ENCODE results near the gene PRKN.
"Not testable (repeated sequence)": the region's sequence is repeated elsewhere in the genome, so short reads cannot be mapped to it uniquely, and the experiment has no call there.

The PRKN gene

GRCh38 chr6:162435071-162435470 lies 292.5 kb downstream of the PRKN start:
- no peak for DNase-seq

GRCh38 chr6:162421004-162421403 lies 306.6 kb downstream of the PRKN start:
- DNase-seq = no peak

GRCh38 chr6:162416831-162417537 lies 310.6 kb downstream of the PRKN start:
- peak; percentile 16 for DNase-seq

DNA sequence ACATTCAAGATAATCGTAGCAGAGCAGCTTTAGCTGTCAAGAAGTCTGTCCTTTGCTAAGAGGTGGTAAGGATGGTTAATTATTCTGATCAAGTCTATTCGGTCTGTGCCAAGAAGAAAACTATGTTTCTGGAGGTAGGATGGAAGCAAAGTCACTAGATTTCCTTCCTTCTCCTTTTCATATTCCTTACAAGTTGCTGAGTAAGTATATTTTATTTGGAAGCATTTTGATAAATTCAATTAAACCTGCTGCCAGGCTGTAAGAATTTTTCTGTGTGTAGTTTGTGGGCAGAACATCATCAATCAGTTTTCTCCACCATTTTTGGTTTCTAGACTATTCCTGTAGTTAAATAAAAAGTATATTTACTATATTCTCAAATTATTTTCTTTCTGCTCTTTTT lies 311.3 kb downstream of the PRKN start:
- DNase-seq = no peak

- DNase-seq = no peak
Measured at GRCh38 chr6:162409741-162410691, 317.6 kb downstream of the PRKN start.

DNA sequence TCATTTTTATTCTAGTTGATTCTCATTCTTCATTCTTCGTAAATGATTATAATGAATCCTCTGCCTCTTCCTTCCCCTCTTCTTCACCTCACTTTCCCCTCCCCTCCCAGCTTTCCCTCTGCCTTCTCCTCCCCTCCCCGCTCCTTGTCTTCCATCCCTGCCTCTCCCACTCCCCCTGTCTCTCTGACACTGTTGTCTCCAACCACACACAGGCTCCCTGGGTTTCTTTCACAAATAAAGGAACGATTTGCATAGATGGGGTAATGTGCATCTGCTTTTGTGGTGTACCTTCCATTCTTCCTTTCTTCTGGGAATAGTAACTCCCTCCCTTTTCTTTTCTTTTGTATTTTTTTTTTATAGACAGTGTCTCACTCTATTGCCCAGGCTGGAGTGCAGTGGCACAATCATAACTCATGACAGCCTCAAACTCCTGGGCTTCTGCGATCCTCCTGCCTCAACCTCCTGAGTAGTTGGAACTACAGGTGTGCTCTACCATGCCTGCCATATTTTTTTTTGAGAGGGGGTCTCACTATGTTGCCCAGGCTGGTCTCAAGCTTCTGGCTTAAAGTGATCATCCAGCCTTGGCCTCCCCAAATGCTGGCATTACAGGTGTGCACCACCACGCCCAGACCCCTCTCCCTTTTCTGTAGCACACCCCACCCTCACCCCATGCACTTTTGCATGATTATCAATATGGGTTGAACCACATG lies 318.6 kb downstream of the PRKN start:
- DNase-seq = no peak

DNA sequence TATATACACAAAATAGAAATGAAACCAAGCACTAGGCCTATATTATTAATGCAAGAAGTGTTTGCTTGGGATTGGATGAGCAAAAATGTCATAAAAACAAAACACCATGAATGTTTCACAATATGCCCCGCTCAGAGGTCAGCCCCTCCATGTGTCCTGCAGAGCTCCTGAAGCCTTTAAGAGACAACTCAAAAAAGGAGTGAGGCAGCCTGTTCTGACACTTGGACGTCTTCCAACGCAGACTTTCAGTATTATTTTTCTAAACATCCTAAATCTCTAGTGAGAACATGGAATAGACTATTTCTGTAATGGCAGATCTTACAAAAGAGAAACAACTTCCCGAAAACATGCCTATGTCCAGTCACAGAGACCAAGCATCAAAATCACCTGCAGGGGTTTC lies 322.6 kb downstream of the PRKN start:
- no peak for DNase-seq

DNA sequence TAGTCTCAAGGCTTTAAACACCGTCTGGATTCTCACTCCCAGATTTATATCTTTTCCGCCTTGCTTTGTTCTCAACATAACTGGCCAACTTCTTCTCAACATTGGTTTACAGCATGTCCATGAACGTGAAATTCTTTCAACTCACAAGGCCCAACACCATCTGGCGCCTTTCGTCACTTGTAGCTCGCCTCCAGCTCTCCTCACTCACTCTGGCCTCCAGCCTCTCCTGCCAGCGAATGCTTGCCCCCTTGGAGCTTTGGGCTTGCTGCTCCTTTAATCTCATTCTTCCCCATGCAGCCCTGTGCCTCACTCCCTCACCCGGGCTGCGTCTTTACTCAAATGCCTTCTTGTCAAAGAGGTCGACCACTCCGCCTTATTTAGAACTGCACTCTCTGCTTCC lies 324.5 kb downstream of the PRKN start:
- no peak for DNase-seq

DNA sequence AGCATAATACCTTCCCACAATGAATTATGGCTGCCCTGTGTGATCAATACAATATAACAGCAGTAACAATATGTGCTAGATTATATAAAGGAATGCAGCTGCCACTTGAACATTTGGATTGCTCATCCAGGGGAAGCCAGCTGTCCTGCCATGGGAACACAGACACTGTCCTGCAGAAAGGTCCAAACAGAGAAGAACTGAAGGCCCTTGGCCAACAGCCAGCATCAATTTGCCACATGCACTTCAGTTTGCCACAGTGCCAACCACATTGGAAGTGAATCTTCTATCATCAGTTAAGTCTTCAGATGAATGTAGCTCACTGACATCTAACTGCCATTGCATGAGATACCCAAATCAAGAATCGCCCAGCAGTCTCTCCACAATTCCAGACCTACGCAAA lies 332.4 kb downstream of the PRKN start:
- DNase-seq = no peak

GRCh38 chr6:162390961-162391811 lies 336.4 kb downstream of the PRKN start:
- DNase-seq = not testable (repeated sequence)

DNA sequence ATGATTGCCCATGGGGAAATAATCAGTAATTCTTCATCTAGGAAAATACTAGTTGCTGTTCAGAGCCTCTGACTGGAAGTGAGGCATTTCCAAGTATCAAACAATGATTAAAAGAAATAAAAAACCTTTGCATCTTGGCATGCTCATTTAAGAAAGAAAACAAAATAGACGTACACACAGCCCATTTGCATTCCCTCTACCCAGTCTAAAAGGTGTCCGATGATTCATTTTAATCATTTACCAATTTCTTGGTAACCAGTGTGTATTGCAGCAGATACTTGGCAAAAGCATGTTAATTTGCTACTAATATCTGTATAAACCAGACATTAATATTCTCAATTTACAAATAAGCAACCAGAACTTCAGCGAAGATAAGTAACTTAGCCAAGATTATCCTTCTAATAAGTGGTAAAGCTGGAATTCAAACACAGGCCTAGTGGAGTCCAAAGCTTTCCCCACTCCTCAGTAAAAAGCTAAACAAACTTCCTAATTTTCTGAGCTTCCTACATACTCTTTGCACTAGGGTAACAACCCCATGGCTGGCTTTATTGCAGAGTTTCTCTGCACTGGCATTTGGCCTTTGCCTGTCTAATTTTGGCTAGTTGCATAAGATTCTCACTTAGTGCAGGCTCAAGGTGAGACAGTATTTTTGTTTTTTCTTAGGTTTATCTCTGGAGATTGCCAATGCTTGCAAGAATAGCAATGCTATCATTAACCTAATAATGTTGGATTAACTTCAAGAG lies 338.1 kb downstream of the PRKN start:
- no peak for DNase-seq

- DNase-seq = no peak
Measured at GRCh38 chr6:162388383-162388777, 339.2 kb downstream of the PRKN start.

DNA sequence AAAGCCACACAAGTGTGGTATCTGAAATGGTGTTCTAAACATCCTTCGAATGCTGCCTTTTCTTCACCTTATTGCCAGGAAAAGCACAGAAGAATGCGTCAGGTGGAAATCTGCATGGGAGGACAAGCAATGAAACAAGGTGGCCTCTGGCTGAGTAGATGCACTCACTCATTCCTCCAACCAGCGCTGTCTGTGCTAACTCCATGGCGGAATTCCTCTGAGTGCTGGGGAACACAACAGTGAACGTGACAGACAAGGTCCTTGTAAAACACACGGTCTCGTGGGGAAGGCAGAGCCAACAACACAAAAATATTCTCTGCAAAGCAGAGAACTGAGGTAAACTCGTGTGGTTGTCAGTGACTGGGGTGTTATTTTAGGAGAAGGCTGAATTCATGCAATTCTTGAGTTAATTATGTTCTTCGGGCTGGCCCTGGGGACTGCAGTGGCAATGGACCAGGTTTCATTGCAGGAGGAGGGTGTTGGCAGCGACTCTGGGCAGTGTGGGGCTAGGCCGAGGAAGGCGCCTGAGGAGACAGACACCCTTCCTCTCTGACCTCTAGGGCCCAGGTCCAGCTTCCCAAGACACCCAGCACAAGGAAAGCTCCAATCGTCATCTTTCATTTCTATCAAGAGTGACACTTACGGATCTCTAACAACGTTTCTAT lies 339.7 kb downstream of the PRKN start:
- no peak for DNase-seq

- DNase-seq = no peak
Measured at GRCh38 chr6:162385980-162386379, 341.6 kb downstream of the PRKN start.

DNA sequence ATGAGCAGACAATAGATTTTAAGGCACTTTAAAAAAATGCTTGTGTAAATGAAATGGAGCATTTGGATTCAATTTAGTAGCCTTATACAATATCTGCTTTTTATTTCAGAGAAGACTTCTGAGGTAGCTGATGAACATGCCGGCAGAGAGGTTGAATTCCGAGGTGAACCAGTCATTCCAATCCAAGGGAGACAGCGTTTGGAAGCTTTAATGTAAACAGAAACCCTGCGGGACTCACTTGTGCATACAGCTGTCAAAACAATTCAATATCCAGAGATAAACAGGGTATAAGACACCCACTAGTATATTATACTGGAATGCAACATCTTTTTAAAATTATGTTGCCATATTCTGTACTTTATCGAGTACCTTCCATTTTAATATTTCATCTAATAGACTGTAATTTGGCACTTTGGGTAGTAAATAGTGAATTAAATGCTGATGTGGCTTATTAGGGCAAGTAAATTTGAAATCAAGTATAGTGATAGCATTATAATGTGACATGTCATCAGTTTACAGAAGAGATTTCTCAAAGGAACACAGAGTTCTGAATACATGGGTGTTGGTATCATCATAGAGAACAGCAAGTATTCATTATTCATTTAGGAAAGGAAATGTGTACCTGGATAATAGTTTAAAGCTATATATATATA lies 347.7 kb downstream of the PRKN start:
- no peak for DNase-seq

- DNase-seq = no peak
Measured at GRCh38 chr6:162377735-162378134, 349.8 kb downstream of the PRKN start.

GRCh38 chr6:162373868-162374267 lies 353.7 kb downstream of the PRKN start:
- no peak for DNase-seq

DNA sequence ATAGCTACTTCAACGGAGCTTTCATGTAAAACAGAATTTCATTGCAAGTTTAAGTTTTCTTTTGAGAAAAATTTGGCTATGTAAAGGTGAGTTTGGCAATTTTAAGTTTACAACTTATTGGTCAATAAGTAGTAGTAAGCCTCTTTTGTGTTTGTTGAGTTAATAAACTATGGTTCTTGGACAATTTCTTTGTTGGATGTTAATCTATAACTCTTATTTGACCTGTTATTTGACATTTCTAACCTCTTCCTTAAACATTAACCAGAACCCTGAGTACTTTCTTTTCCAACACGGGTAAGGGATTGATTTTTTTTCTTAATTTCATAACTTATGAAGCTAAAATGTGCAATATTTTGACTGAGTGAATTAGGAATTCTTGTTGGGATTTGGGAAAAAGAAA lies 354.4 kb downstream of the PRKN start:
- DNase-seq = no peak

DNA sequence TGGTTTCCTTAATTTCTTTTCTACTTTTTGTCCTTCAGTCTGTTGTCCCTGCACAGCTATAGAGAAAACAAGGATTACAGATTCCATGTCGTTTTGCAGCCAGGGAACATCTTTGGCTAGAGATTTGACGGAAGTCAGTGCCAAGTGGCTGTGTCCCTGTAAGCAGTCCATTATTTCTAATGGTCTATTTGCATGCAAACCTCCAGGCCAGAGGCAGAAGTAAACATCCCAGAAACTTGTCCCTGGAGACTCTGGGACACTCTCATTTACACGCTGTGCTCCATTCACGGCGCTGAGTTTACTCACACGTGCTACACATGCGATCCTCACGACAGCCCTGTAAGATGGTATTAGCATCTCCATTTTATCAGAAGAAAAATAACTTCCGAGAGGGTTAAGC lies 355.5 kb downstream of the PRKN start:
- no peak for DNase-seq

DNA sequence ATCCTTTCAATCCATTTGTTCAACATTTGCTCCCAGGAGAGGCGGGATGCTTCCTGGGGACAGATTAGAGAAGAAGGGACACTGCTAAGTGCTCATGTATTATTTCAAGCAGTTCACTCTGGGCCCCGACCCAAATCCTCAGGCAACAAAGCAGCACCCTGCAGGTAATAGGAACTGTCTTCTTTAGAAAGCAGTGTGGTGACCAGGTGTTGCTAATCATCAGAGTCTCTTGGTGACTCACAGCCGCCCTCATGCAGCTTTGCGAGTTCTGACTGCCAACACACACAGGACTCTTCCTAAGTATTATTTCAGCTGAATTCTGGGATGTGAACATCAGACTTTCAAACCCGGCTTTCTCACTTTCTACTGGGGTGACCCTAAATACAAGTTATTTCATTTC lies 356.4 kb downstream of the PRKN start:
- no peak for DNase-seq

- DNase-seq = no peak
Measured at GRCh38 chr6:162369091-162369490, 358.5 kb downstream of the PRKN start.
